ENCODE data around the gene UBAP1L. TPM values are rescaled to one million over a fixed set of nuclear protein-coding genes. Genes with fewer than 3 reads are reported as not detected.
A peak's percentile ranks its signal among the peaks of the same experiment; 100 is the strongest.

UBAP1L gene
- total and polyA plus RNA-seq, 10 donors, result 2.5 to 11.2 (median 7.0) TPM

- peak overlapping the region in 4 of 8 donors; percentile 10 to 47 (median 30) for H3K27ac ChIP-seq
- H3K36me3 ChIP-seq, result no peaks in the 10 kb centered on the region
- H3K27me3 ChIP-seq (replicated peaks in 1 of 7), result peaks cover 0 to 39% (median 14%) of the 10 kb centered on the region in 7 donors
- intact Hi-C loops (cut with DNase I; ENCODE audit: low total_unique reads), result no loop called here
- no peaks in the 10 kb centered on the region for H3K9me3 ChIP-seq
- DNase-seq, result no peak
- H3K4me3 ChIP-seq, result no peak overlapping the region
- H3K4me1 ChIP-seq, result peaks cover 0 to 28% (median 4%) of the 10 kb centered on the region in 6 donors
- no peak for TF ChIP-seq CTCF (IDR thresholded peaks at IDR 0.05 in 8 of 11, conservative IDR thresholded peaks at IDR 0.05 in 3 of 11)
- no peak for TF ChIP-seq POLR2A (IDR thresholded peaks at IDR 0.05)
- TF ChIP-seq POLR2AphosphoS5 (IDR thresholded peaks at IDR 0.05), result no peak
- 50 to 79% (median 63%) methylated on average over 1 of the region's 1 CpG for WGBS, 5 donors
Measured at GRCh38 chr15:65072027-65072426, 43.0 kb downstream of the UBAP1L start.

DNA sequence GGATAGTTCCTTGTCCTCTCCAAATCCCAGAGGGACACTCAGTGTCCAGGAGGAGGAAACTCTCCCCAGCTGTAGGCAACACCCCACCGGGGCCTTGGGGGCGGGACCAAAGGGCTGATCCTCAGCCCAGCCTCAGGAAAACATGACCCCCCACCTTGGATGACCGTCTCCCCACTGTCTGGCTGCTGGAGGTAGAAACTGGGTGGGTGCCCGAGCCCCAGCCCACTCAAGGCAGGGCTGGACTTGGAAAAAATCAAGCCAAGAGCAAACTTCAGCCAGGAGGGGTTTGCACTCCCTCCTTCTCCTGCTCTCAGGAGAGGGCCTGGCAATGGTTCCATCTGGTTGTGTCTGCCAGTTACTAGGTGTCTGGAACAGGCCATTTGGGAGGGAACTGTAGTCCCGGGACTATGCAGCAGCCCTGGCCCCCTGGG is 43.6 kb downstream of the UBAP1L start:
- Histone ChIP-seq H3K36me3 (no peaks in the 10 kb centered on the region), H3K27me3 (replicated peaks in 1 of 7) (peaks cover 0 to 39% (median 19%) of the 10 kb centered on the region in 7 donors), H3K27ac (peak overlapping the region in 4 of 8 donors; percentile 10 to 47 (median 30)), H3K4me3 (no peak overlapping the region), H3K9me3 (no peaks in the 10 kb centered on the region), H3K4me1 (peaks cover 0 to 28% (median 4%) of the 10 kb centered on the region in 6 donors)
- no peak for DNase-seq
- intact Hi-C loops (cut with DNase I; ENCODE audit: low total_unique reads), result no loop called here
- WGBS, 5 donors, result 66 to 75% (median 73%) methylated on average over 4 to 5 of the region's 5 CpGs
- TF ChIP-seq CTCF (IDR thresholded peaks at IDR 0.05 in 8 of 11, conservative IDR thresholded peaks at IDR 0.05 in 3 of 11), result no peak
- TF ChIP-seq POLR2AphosphoS5 (IDR thresholded peaks at IDR 0.05), result no peak
- TF ChIP-seq POLR2A (IDR thresholded peaks at IDR 0.05), result no peak

- no peak for DNase-seq
- H3K4me1 ChIP-seq, result peaks cover 0 to 28% (median 4%) of the 10 kb centered on the region in 6 donors
- TF ChIP-seq CTCF (IDR thresholded peaks at IDR 0.05 in 8 of 11, conservative IDR thresholded peaks at IDR 0.05 in 3 of 11), result no peak
- H3K27me3 ChIP-seq (replicated peaks in 1 of 7), result peaks cover 0 to 49% (median 23%) of the 10 kb centered on the region in 7 donors
- H3K4me3 ChIP-seq, result no peak overlapping the region
- H3K9me3 ChIP-seq, result no peaks in the 10 kb centered on the region
- H3K27ac ChIP-seq, result peak overlapping the region in 1 of 8 donors; percentile 3
- no peaks in the 10 kb centered on the region for H3K36me3 ChIP-seq
- WGBS, 5 donors, result 73 to 89% (median 78%) methylated on average over 5 of the region's 5 CpGs
- intact Hi-C loops (cut with DNase I; ENCODE audit: low total_unique reads), result no loop called here
Measured at GRCh38 chr15:65069779-65070546, 45.0 kb downstream of the UBAP1L start.

- Histone ChIP-seq H3K9me3 (no peaks in the 10 kb centered on the region), H3K4me3 (no peak overlapping the region), H3K4me1 (peaks cover 0 to 28% (median 4%) of the 10 kb centered on the region in 6 donors), H3K27ac (peak overlapping the region in 2 of 8 donors; percentile 3 to 76), H3K27me3 (replicated peaks in 1 of 7) (peaks cover 0 to 56% (median 23%) of the 10 kb centered on the region in 7 donors), H3K36me3 (no peaks in the 10 kb centered on the region)
- TF ChIP-seq POLR2AphosphoS5 (IDR thresholded peaks at IDR 0.05) (no peak), CTCF (IDR thresholded peaks at IDR 0.05 in 8 of 11, conservative IDR thresholded peaks at IDR 0.05 in 3 of 11) (no peak), POLR2A (IDR thresholded peaks at IDR 0.05) (no peak)
- intact Hi-C loops (cut with DNase I; ENCODE audit: low total_unique reads), result no loop called here
- DNase-seq, result no peak
- 61 to 83% (median 73%) methylated on average over 1 of the region's 1 CpG; no CpG with 5 or more reads in 1 of the 5 donors for WGBS, 5 donors
Measured at GRCh38 chr15:65069179-65069578, 45.8 kb downstream of the UBAP1L start.
